Measurements from ENCODE around the gene FABP6. TPM values are rescaled to one million over a fixed set of nuclear protein-coding genes. Genes with fewer than 3 reads are reported as not detected.

FABP6 gene
- polyA plus RNA-seq, 3 donors, result not detected

GRCh38 chr5:160269017-160269416 is 39.7 kb downstream of the FABP6 start:
- peak overlapping the region; percentile 47 for H3K4me2 ChIP-seq (replicated peaks; ENCODE audit: extremely low read depth, low read length, poor library complexity, severe bottlenecking)
- H3K27ac Mint-ChIP-seq, result peak overlapping the region; percentile 80 to 94 (median 89)
- peak overlapping the region; percentile 58 for H2AFZ ChIP-seq (ENCODE audit: insufficient read depth, low read depth, low read length, poor library complexity, severe bottlenecking)
- intact Hi-C loops (cut with micrococcal nuclease), result loop anchor here (5.0 kb wide), 2 partner anchors 53 to 63 kb away; no protein-coding TSS in a partner anchor
- no peaks in the 10 kb centered on the region for H3K9me3 ChIP-seq (replicated peaks in 1 of 2; ENCODE audit: control insufficient read depth in 1 of 2, insufficient read depth in 1 of 2, low read length in 2 of 2)
- H3K4me3 ChIP-seq (replicated peaks in 1 of 3; ENCODE audit: low read depth in 2 of 3, low read length in 3 of 3), result peak overlapping the region in 1 of 3 experiments; percentile 45
- peaks cover 9 to 15% (median 9%) of the 10 kb centered on the region in 3 donors for H3K27me3 Mint-ChIP-seq (ENCODE audit: low read depth in 3 of 3)
- peaks cover 2 to 5% of the 10 kb centered on the region in 2 donors for H3K27me3 ChIP-seq (ENCODE audit: control insufficient read depth in 2 of 2, insufficient read depth in 2 of 2, low read length in 2 of 2)
- 0% methylated on average over 8 of the region's 10 CpGs for WGBS (ENCODE audit: insufficient coverage)
- no peak for TF ChIP-seq CTCF (IDR thresholded peaks at IDR 0.05)
- H3K36me3 Mint-ChIP-seq, result peaks cover 0 to 3% of the 10 kb centered on the region in 2 donors
- no peaks in the 10 kb centered on the region for H3K79me2 ChIP-seq (ENCODE audit: insufficient read depth, low read length)
- H3K4me1 Mint-ChIP-seq, result peaks cover 27% of the 10 kb centered on the region
- H4K20me1 ChIP-seq (ENCODE audit: insufficient read depth, low read length), result no peaks in the 10 kb centered on the region
- H3K9me3 Mint-ChIP-seq, result peaks cover 0 to 3% (median 0%) of the 10 kb centered on the region in 7 donors
- H3K4me3 Mint-ChIP-seq, result peak overlapping the region; percentile 49 to 75
- DNase-seq, result peak; percentile 97 to 100 (median 99)
- H3K36me3 ChIP-seq (replicated peaks in 1 of 2; ENCODE audit: control insufficient read depth in 1 of 2, insufficient read depth in 2 of 2, low read length in 2 of 2), result no peaks in the 10 kb centered on the region
- no peak overlapping the region for H3K9ac ChIP-seq (ENCODE audit: insufficient read depth, low read length, poor library complexity, severe bottlenecking)
- peak overlapping the region; percentile 23 to 58 for H3K27ac ChIP-seq (ENCODE audit: low read depth in 1 of 2, low read length in 2 of 2)
- peaks cover 22 to 25% of the 10 kb centered on the region in 2 donors for H3K4me1 ChIP-seq (ENCODE audit: control insufficient read depth in 1 of 2, insufficient read depth in 2 of 2, low read length in 2 of 2)

GRCh38 chr5:160270704-160271103 is 41.4 kb downstream of the FABP6 start:
- Histone ChIP-seq H3K36me3 (replicated peaks in 1 of 2; ENCODE audit: control insufficient read depth in 1 of 2, insufficient read depth in 2 of 2, low read length in 2 of 2) (no peaks in the 10 kb centered on the region), H3K4me1 (ENCODE audit: control insufficient read depth in 1 of 2, insufficient read depth in 2 of 2, low read length in 2 of 2) (peaks cover 28 to 30% of the 10 kb centered on the region in 2 donors), H4K20me1 (ENCODE audit: insufficient read depth, low read length) (no peaks in the 10 kb centered on the region), H3K9me3 (replicated peaks in 1 of 2; ENCODE audit: control insufficient read depth in 1 of 2, insufficient read depth in 1 of 2, low read length in 2 of 2) (no peaks in the 10 kb centered on the region), H3K79me2 (ENCODE audit: insufficient read depth, low read length) (no peaks in the 10 kb centered on the region), H3K4me2 (replicated peaks; ENCODE audit: extremely low read depth, low read length, poor library complexity, severe bottlenecking) (no peak overlapping the region), H3K27me3 (ENCODE audit: control insufficient read depth in 2 of 2, insufficient read depth in 2 of 2, low read length in 2 of 2) (peaks cover 2 to 5% of the 10 kb centered on the region in 2 donors), H3K4me3 (replicated peaks in 1 of 3; ENCODE audit: low read depth in 2 of 3, low read length in 3 of 3) (no peak overlapping the region), H2AFZ (ENCODE audit: insufficient read depth, low read depth, low read length, poor library complexity, severe bottlenecking) (no peak overlapping the region), H3K27ac (ENCODE audit: low read depth in 1 of 2, low read length in 2 of 2) (no peak overlapping the region), H3K9ac (ENCODE audit: insufficient read depth, low read length, poor library complexity, severe bottlenecking) (no peak overlapping the region)
- Mint-ChIP-seq H3K4me1 (peaks cover 33% of the 10 kb centered on the region), H3K36me3 (peaks cover 0 to 3% of the 10 kb centered on the region in 2 donors), H3K27ac (peak overlapping the region in 2 of 7 donors; percentile 30 to 35), H3K9me3 (peaks cover 0 to 3% (median 0%) of the 10 kb centered on the region in 7 donors), H3K27me3 (ENCODE audit: low read depth in 3 of 3) (peaks cover 9 to 15% (median 9%) of the 10 kb centered on the region in 3 donors), H3K4me3 (no peak overlapping the region)
- WGBS (ENCODE audit: insufficient coverage), result 59% methylated on average over 3 of the region's 4 CpGs
- intact Hi-C loops (cut with micrococcal nuclease), result no loop called here
- DNase-seq, result no peak
- TF ChIP-seq CTCF (IDR thresholded peaks at IDR 0.05), result no peak
